Epidermal melanocyte (primary cell): ENCODE data around the gene USP49.
"Not testable (repeated sequence)": the region's sequence is repeated elsewhere in the genome, so short reads cannot be mapped to it uniquely, and the experiment has no call there.

ENCODE experiments used
- DNase-seq: peaks from one replicate; pipeline ENCODE4 v3.0.0; 2011; ENCODE audit warnings: low spot score; ENCODE audit not compliant: insufficient read length

USP49 gene

DNA sequence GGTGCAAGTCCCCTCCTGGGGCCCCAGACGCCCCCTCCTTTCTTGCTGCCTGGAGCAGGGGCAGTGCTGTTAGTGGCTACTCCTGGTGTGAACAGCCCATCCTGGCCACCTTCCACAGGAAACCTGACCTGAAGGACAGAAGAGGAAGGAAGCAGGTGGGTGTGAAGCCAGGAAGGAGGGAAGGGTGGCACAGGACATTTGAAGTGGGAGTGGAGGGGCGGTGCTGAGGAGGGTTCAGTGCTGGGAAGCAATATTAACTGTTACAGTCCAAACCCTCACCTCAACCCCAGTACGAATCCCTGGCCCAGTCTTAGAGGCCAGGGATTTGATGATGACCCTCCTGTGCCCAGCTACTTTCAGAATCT, 113.8 kb downstream of the USP49 start:
- DNase-seq, result peak; percentile 7

DNA sequence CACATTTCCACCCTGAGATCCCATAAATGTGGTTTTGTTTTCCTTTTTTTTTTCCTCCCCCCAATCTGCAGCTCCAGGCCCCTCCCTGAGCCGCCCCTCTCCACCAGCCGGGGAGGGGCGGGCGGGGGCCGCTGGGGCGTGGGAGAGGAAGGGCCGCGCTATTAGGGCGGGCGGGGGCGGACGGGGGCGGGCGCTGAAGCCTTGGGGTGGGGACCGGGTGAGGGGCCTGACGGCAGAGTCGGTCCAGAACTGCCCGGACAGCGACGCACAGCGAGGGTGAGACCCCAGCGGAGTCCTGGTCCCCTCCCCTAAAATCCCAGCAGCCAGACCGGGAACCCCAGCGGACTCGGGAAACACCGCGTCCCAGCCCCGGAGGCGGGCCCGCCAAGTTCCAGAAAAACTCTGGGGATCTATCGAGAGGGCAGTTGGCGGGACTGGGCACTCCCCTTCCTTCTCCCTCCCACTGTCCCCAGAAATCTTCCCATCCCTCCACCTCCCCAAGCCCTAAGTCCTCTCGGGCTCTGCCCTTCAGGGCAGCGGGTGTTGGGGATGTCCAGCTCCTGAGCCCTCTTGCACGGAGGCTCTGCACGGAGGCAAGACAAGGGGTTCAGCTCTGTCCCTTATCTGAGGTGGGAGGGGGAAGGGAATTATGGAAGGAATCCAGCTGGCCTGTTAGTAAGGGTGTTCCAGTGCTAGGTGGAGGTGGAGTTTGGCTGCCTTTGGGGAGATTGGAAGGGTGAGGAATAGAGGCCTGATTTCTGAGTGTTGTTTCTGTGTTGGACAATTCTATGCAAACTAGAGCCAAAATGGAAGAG, 114.4 kb downstream of the USP49 start, which contains the start of gene PRICKLE4:
Gene PRICKLE4 (plus strand): TSS at position 232 of the 815 bp plus-strand sequence. CDS start 2,692 bp downstream, outside the sequence.
- peak; percentile 18 for DNase-seq

- DNase-seq, result peak; percentile 94
These were observed 115.2 kb downstream of the USP49 start, which contains the start of gene FRS3 for GRCh38 chr6:41779788-41780550. Gene FRS3, minus strand, starts transcription at chr6:41779900. Its CDS starts 2,913 bp downstream, at chr6:41776987.

DNA sequence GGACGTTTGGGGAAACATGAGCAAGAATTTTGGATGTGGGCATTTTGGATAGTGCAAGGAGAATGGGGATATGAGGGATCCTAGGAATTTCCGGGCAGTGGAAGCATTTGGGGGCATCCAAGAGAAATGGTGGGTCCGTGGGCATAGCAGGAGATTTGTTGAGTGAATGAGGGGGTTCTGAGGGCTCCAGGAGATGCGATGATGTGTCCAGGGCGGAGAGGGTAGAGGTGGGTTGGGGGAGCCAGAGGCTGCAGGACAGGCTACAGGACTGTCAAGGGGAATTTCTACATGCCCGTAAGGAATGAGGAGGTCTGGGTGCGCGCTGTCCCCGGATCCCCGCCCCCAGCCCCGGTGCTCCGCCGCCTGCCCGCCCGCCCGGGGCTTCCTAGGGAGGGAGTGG, 115.8 kb downstream of the USP49 start:
- no peak for DNase-seq

- DNase-seq, result no peak
These were observed 116.3 kb downstream of the USP49 start for GRCh38 chr6:41778895-41779294.

- DNase-seq, result no peak
These were observed 117.5 kb downstream of the USP49 start for GRCh38 chr6:41777551-41778285.

DNA sequence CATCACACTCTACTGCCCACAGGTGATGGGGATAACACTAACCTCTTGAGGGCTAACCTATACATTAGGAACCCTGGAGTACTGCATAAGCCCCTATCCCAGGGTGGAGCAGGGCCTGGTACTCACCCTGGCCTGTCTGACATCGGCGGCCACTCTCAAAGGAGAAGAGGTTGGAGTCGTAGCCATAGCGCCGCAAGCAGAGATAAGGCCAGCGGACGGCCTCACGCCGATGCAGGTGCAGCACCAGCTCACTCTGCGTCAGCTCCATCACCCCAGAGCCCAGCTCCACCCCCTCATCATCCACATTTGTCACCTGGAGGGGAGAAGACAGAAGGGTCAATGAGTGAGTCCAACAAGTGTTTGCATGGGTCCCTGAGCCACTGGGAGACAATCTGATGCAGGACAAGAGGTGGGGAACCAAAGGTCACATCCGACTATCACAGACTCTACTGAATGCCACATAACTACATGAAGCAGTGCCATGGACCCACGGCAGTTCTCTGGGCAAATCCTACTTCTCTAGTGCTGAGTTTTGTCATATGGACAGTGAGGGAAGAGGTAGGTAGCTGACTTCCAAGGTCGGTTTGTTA, 119.8 kb downstream of the USP49 start:
- no peak for DNase-seq

- DNase-seq, result no peak
These were observed 120.3 kb downstream of the USP49 start for GRCh38 chr6:41774841-41775240.

DNA sequence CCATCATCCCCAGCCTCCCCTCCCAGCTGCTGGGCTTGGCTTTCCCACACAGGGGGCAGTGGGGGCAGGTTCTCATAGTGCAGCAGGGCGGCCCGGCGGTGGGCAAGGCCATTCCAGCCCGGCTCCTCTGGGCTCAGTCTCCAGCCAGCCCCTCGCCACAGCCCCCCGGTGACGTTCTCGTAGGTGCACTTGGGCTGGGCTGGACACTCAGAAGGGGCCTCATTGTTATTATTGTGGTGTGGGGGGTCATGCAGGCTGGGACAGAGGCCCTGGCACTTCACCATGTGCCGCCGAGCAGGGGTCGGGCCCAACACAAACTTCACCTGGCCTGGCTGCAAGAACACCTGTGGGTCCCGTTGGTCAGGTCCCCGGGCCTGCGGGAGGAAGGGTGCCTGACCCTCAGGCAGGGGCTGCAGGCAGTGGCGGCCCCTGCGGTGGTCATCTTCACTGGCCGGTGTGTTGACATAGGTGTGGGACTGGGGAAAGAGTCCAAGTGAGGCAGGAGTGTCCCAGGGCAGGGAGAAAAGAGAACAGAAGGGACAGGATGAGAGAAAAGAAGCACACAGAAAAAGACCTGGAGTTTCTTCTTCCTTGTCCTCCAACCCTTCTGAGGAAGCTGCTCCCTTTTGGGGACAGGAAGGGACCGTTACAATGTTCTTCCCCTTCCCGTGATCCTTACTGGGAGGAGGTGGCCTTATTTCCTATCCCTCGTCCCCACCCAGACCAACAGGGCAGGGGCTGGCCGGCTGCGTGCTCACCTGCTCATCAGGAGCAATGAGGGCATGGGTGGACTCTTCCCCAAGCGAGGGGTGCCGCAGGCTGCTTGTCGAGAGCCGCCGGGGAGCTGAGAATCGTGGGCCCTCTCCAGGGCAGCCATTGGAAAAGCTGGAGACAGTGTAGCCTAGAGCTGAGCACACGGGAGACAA, 123.9 kb downstream of the USP49 start:
- no peak for DNase-seq

- DNase-seq, result no peak
These were observed 124.7 kb downstream of the USP49 start for GRCh38 chr6:41770381-41771057.

DNA sequence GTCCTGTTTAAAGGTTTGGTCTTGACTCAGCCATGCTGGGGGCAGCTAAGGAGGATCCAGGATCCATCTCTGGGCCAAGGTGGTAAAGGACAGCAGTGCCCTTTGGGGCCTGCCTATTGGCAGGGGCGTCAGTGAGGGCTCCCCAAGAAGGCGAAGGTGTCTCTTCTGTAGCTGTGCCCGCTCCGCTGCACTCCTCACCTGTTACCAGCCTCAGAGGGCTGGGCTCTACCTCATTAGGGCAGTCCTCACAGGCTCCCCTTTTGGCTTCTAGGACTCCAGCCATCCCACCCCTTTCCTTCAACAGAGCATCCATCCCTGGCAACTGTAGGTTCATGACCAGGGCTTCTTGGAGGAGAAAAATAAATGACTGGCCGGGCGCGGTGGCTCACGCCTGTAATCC, 125.8 kb downstream of the USP49 start:
- no peak for DNase-seq

GRCh38 chr6:41768545-41769308, 126.4 kb downstream of the USP49 start:
- no peak for DNase-seq

DNA sequence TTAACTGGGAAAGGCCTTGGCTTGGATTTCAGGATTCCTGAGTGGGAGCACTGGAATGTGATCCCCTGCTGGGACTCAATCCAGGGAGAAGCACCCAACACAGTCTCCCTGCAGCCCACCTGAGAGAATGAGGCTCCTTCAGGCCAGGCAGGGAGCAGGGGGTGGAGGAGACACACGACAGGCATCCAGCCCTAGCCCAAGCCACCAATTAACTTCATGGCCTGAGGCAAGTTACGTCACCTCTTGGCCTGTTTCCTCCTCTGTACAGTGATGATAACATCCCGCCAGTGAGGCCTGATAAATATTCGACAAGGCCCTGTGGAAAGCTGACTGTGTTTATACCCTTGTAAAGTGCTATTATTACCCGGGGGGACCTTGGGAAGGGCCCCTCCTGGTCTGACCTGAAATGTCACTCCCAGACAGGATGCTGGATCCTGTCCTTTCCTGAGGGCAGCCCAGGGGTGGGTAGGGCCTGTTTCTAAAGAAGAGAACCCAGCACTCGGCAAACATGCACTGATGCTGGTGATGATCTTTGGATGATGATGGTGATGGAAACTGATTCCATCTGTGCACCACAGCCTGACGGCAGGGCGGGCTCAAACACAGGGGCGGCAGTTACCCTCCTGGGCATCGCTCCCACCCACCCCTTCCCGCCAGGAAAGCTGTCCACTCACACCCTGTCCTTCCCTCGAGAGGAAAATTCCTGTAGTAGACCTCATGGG, 127.9 kb downstream of the USP49 start:
- peak; percentile 50 for DNase-seq

DNA sequence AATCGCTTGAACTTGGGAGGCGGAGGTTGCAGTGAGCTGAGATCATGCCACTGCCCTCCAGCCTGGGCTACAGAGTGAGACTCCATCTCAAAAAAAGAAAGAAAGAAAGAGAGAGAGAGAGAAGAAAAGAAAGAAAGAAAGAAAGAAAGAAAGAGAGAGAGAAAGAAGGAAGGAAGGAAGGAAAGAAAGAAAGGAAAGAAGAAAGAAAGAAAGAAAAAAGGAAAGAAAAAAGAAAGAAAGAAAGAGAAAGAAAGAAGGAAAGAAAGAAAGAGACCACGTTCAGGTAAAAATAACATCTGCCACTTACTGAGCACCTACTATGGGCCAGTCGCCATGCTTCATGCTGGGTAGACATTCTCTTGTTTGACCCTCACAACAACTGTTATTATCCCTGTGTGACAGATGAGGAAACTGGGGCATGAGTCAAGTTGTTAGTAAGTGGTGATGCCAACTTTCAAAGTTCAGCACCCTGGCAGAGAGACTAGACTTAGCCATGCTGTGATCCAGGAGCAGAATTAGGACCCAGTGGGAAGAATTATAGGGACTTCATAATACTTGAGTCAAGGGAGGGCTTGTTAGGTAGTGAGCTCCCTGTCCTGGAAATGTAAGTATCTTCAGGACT, 129.0 kb downstream of the USP49 start:
- not testable (repeated sequence) for DNase-seq

DNA sequence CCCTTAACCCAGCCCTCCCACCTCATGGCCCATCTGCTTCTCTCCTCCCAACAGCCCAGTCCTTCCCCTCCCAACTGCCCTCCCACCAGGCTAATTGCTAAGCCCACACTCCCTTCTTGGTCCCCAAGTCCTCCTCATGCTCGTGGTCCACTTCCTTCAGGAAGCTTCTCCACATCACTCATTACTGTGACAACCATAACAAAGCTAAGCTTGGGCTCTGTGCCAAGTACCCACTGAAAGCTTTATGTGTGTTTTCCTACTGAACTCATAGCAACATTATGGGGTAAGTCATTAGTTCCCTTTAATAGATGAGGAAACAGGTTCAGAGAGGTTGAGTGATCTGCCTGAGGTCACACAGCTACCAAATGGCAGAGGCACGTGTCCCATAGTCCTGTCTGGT, 131.7 kb downstream of the USP49 start:
- DNase-seq, result no peak

DNA sequence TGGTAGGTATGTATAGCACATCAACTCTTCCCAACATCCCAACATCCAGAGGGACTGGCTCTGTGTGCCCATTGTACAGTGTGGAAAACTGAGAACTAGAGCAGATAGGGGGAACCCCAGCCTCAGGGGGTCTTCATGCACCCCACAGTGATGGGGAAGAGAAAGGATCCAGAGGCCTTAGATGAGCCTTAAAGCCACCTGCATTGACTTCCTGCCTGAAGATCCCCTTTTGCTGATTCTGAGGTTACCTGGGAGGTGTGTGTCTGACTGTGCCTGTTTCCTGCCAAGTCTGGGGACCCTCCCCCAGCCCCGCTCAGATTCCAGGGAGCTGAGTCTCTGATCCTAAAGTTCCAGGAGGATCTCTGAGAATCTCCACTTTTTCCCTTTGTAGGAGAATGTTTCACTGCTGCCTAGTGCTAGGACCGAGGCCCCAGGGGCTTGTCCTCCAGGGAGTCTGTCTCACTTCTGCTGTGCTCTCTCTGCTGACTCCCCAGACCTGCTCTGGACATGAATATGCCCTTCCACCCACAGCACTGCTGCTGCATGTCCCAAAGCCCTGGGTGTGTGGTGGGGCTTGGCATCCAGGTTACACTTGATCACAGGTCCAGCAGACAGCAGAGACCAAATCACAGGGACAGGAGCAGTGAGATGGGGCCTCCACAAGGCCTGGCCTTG, 135.1 kb downstream of the USP49 start:
- no peak for DNase-seq
